ENCODE measurements around the gene KRTAP20-4.

Gene KRTAP20-4

GRCh38 chr21:30613836-30614235, 6.6 kb upstream of the KRTAP20-4 start, which contains the start of gene KRTAP6-1:
Gene KRTAP6-1 (minus strand): TSS chr21:30613930. CDS start chr21:30613904, 26 bp downstream.
- Histone ChIP-seq H3K27me3 (ENCODE audit: control insufficient read depth, insufficient read depth, low read length) (no peaks in the 10 kb centered on the region), H3K27ac (ENCODE audit: low read length) (no peak within 1 kb of the TSS), H3K4me3 (ENCODE audit: low read length) (no peak within 1 kb of the TSS), H3K36me3 (ENCODE audit: control insufficient read depth, insufficient read depth, low read length) (no peaks in the 10 kb centered on the region), H3K4me1 (ENCODE audit: control insufficient read depth, insufficient read depth, low read length) (no peaks in the 10 kb centered on the region), H3K9me3 (ENCODE audit: control insufficient read depth, insufficient read depth, low read length) (peaks cover 9% of the 10 kb centered on the region)
- DNase-seq (ENCODE audit: low read depth, low spot score) = no peak
- WGBS (ENCODE audit: insufficient coverage, insufficient read length) = no CpG with 5 or more reads among the region's 2 CpGs

- no peak overlapping the region for H3K4me3 ChIP-seq (ENCODE audit: low read length)
- H3K27me3 ChIP-seq (ENCODE audit: control insufficient read depth, insufficient read depth, low read length) = no peaks in the 10 kb centered on the region
- H3K4me1 ChIP-seq (ENCODE audit: control insufficient read depth, insufficient read depth, low read length) = no peaks in the 10 kb centered on the region
- no peaks in the 10 kb centered on the region for H3K36me3 ChIP-seq (ENCODE audit: control insufficient read depth, insufficient read depth, low read length)
- peaks cover 9% of the 10 kb centered on the region for H3K9me3 ChIP-seq (ENCODE audit: control insufficient read depth, insufficient read depth, low read length)
- DNase-seq (ENCODE audit: low read depth, low spot score) = no peak
- no peak overlapping the region for H3K27ac ChIP-seq (ENCODE audit: low read length)
These were observed 5.2 kb upstream of the KRTAP20-4 start for GRCh38 chr21:30615199-30615598.

GRCh38 chr21:30616125-30616524, 4.3 kb upstream of the KRTAP20-4 start, which contains the start of gene KRTAP20-1:
Gene KRTAP20-1 (plus strand): TSS chr21:30616425. CDS start chr21:30616455, 30 bp downstream.
- H3K36me3 ChIP-seq (ENCODE audit: control insufficient read depth, insufficient read depth, low read length) = no peaks in the 10 kb centered on the region
- peaks cover 12% of the 10 kb centered on the region for H3K9me3 ChIP-seq (ENCODE audit: control insufficient read depth, insufficient read depth, low read length)
- H3K4me3 ChIP-seq (ENCODE audit: low read length) = no peak within 1 kb of the TSS
- WGBS (ENCODE audit: insufficient coverage, insufficient read length) = no CpG with 5 or more reads among the region's 2 CpGs
- H3K27ac ChIP-seq (ENCODE audit: low read length) = no peak within 1 kb of the TSS
- DNase-seq (ENCODE audit: low read depth, low spot score) = no peak
- H3K27me3 ChIP-seq (ENCODE audit: control insufficient read depth, insufficient read depth, low read length) = no peaks in the 10 kb centered on the region
- H3K4me1 ChIP-seq (ENCODE audit: control insufficient read depth, insufficient read depth, low read length) = no peaks in the 10 kb centered on the region

GRCh38 chr21:30620080-30620479, 347 bp upstream of the KRTAP20-4 start:
- DNase-seq (ENCODE audit: low read depth, low spot score) = no peak
- Histone ChIP-seq H3K9me3 (ENCODE audit: control insufficient read depth, insufficient read depth, low read length) (peaks cover 12% of the 10 kb centered on the region), H3K27me3 (ENCODE audit: control insufficient read depth, insufficient read depth, low read length) (no peaks in the 10 kb centered on the region), H3K36me3 (ENCODE audit: control insufficient read depth, insufficient read depth, low read length) (no peaks in the 10 kb centered on the region), H3K4me3 (ENCODE audit: low read length) (no peak overlapping the region), H3K4me1 (ENCODE audit: control insufficient read depth, insufficient read depth, low read length) (no peaks in the 10 kb centered on the region), H3K27ac (ENCODE audit: low read length) (no peak overlapping the region)

GRCh38 chr21:30623362-30623761, 2.9 kb downstream of the KRTAP20-4 start:
- peaks cover 10% of the 10 kb centered on the region for H3K9me3 ChIP-seq (ENCODE audit: control insufficient read depth, insufficient read depth, low read length)
- no peaks in the 10 kb centered on the region for H3K4me1 ChIP-seq (ENCODE audit: control insufficient read depth, insufficient read depth, low read length)
- WGBS (ENCODE audit: insufficient coverage, insufficient read length) = no CpG with 5 or more reads among the region's 3 CpGs
- no peaks in the 10 kb centered on the region for H3K36me3 ChIP-seq (ENCODE audit: control insufficient read depth, insufficient read depth, low read length)
- no peaks in the 10 kb centered on the region for H3K27me3 ChIP-seq (ENCODE audit: control insufficient read depth, insufficient read depth, low read length)
- H3K27ac ChIP-seq (ENCODE audit: low read length) = no peak overlapping the region
- H3K4me3 ChIP-seq (ENCODE audit: low read length) = no peak overlapping the region
- no peak for DNase-seq (ENCODE audit: low read depth, low spot score)

GRCh38 chr21:30625449-30626165, 5.2 kb downstream of the KRTAP20-4 start:
- H3K27me3 ChIP-seq (ENCODE audit: control insufficient read depth, insufficient read depth, low read length) = no peaks in the 10 kb centered on the region
- DNase-seq (ENCODE audit: low read depth, low spot score) = no peak
- H3K4me1 ChIP-seq (ENCODE audit: control insufficient read depth, insufficient read depth, low read length) = no peaks in the 10 kb centered on the region
- WGBS (ENCODE audit: insufficient coverage, insufficient read length) = no CpG with 5 or more reads among the region's 4 CpGs
- no peak overlapping the region for H3K4me3 ChIP-seq (ENCODE audit: low read length)
- peaks cover 10% of the 10 kb centered on the region for H3K9me3 ChIP-seq (ENCODE audit: control insufficient read depth, insufficient read depth, low read length)
- no peaks in the 10 kb centered on the region for H3K36me3 ChIP-seq (ENCODE audit: control insufficient read depth, insufficient read depth, low read length)
- no peak overlapping the region for H3K27ac ChIP-seq (ENCODE audit: low read length)

GRCh38 chr21:30628109-30628508, 7.7 kb downstream of the KRTAP20-4 start:
- no peak overlapping the region for H3K4me3 ChIP-seq (ENCODE audit: low read length)
- H3K27ac ChIP-seq (ENCODE audit: low read length) = no peak overlapping the region
- no CpG with 5 or more reads among the region's 4 CpGs for WGBS (ENCODE audit: insufficient coverage, insufficient read length)
- no peaks in the 10 kb centered on the region for H3K27me3 ChIP-seq (ENCODE audit: control insufficient read depth, insufficient read depth, low read length)
- peaks cover 14% of the 10 kb centered on the region for H3K9me3 ChIP-seq (ENCODE audit: control insufficient read depth, insufficient read depth, low read length)
- no peaks in the 10 kb centered on the region for H3K36me3 ChIP-seq (ENCODE audit: control insufficient read depth, insufficient read depth, low read length)
- no peak for DNase-seq (ENCODE audit: low read depth, low spot score)
- no peaks in the 10 kb centered on the region for H3K4me1 ChIP-seq (ENCODE audit: control insufficient read depth, insufficient read depth, low read length)

- Histone ChIP-seq H3K4me3 (ENCODE audit: low read length) (no peak overlapping the region), H3K9me3 (ENCODE audit: control insufficient read depth, insufficient read depth, low read length) (peaks cover 11% of the 10 kb centered on the region), H3K4me1 (ENCODE audit: control insufficient read depth, insufficient read depth, low read length) (no peaks in the 10 kb centered on the region), H3K36me3 (ENCODE audit: control insufficient read depth, insufficient read depth, low read length) (no peaks in the 10 kb centered on the region), H3K27ac (ENCODE audit: low read length) (no peak overlapping the region), H3K27me3 (ENCODE audit: control insufficient read depth, insufficient read depth, low read length) (no peaks in the 10 kb centered on the region)
- no CpG with 5 or more reads among the region's 1 CpG for WGBS (ENCODE audit: insufficient coverage, insufficient read length)
- DNase-seq (ENCODE audit: low read depth, low spot score) = no peak
These were observed 8.8 kb downstream of the KRTAP20-4 start for GRCh38 chr21:30629200-30629599.

- Histone ChIP-seq H3K36me3 (ENCODE audit: control insufficient read depth, insufficient read depth, low read length) (no peaks in the 10 kb centered on the region), H3K4me1 (ENCODE audit: control insufficient read depth, insufficient read depth, low read length) (no peaks in the 10 kb centered on the region; the same call in 1 of the 2 replicates), H3K27me3 (ENCODE audit: control insufficient read depth, insufficient read depth, low read length) (no peaks in the 10 kb centered on the region), H3K4me3 (ENCODE audit: low read length) (no peak within 1 kb of the TSS), H3K27ac (ENCODE audit: low read length) (no peak within 1 kb of the TSS), H3K9me3 (ENCODE audit: control insufficient read depth, insufficient read depth, low read length) (peaks cover 9% of the 10 kb centered on the region)
- no CpG with 5 or more reads among the region's 1 CpG for WGBS (ENCODE audit: insufficient coverage, insufficient read length)
- no peak for DNase-seq (ENCODE audit: low read depth, low spot score)
These were observed 14.5 kb downstream of the KRTAP20-4 start, which contains the start of gene KRTAP20-2 for GRCh38 chr21:30634906-30635305. Gene KRTAP20-2 (plus strand): TSS chr21:30635206. CDS start chr21:30635264, 58 bp downstream.

- Histone ChIP-seq H3K27ac (ENCODE audit: low read length) (no peak overlapping the region), H3K9me3 (ENCODE audit: control insufficient read depth, insufficient read depth, low read length) (peaks cover 5% of the 10 kb centered on the region), H3K27me3 (ENCODE audit: control insufficient read depth, insufficient read depth, low read length) (no peaks in the 10 kb centered on the region), H3K4me3 (ENCODE audit: low read length) (no peak overlapping the region), H3K36me3 (ENCODE audit: control insufficient read depth, insufficient read depth, low read length) (no peaks in the 10 kb centered on the region), H3K4me1 (ENCODE audit: control insufficient read depth, insufficient read depth, low read length) (no peaks in the 10 kb centered on the region; the same call in 1 of the 2 replicates)
- no peak for DNase-seq (ENCODE audit: low read depth, low spot score)
- no CpG with 5 or more reads among the region's 3 CpGs for WGBS (ENCODE audit: insufficient coverage, insufficient read length)
These were observed 18.3 kb downstream of the KRTAP20-4 start for GRCh38 chr21:30638686-30639085.

GRCh38 chr21:30642564-30642963, 22.1 kb downstream of the KRTAP20-4 start, which contains the start of gene KRTAP20-3:
Gene KRTAP20-3 (plus strand): TSS chr21:30642864.
- peaks cover 4% of the 10 kb centered on the region; the same call in 1 of the 2 replicates for H3K9me3 ChIP-seq (ENCODE audit: control insufficient read depth, insufficient read depth, low read length)
- WGBS (ENCODE audit: insufficient coverage, insufficient read length) = no CpG with 5 or more reads among the region's 2 CpGs
- no peaks in the 10 kb centered on the region for H3K27me3 ChIP-seq (ENCODE audit: control insufficient read depth, insufficient read depth, low read length)
- H3K36me3 ChIP-seq (ENCODE audit: control insufficient read depth, insufficient read depth, low read length) = no peaks in the 10 kb centered on the region
- H3K4me1 ChIP-seq (ENCODE audit: control insufficient read depth, insufficient read depth, low read length) = no peaks in the 10 kb centered on the region
- DNase-seq (ENCODE audit: low read depth, low spot score) = no peak
- H3K27ac ChIP-seq (ENCODE audit: low read length) = no peak within 1 kb of the TSS
- no peak within 1 kb of the TSS for H3K4me3 ChIP-seq (ENCODE audit: low read length)
